Breast epithelium (tissue), 3 donors: Measurements from ENCODE around the gene NPHP4.

Experiments
- CTCF ChIP-seq, 3 donors: fragments of 450-650 bp; IDR thresholded peaks; one replicate each; pipeline ENCODE4 v1.5.1; 2016 to 2017; ENCODE audit warnings: antibody characterized with exemption in 3 of 3, mild to moderate bottlenecking in 3 of 3, moderate library complexity in 3 of 3
- POLR2A ChIP-seq: fragments of 450-650 bp; IDR thresholded peaks from one replicate; pipeline ENCODE4 v1.6.1; 2016; ENCODE audit warnings: antibody characterized with exemption, mild to moderate bottlenecking, moderate library complexity

GRCh38 chr1:5901150-5901549, 91.1 kb downstream of the NPHP4 start:
- TF ChIP-seq CTCF (IDR thresholded peaks at IDR 0.05) (no peak), POLR2A (no peak)
